ENCODE results near the gene MAPRE2.
"Not testable (repeated sequence)": the region's sequence is repeated elsewhere in the genome, so short reads cannot be mapped to it uniquely, and the experiment has no call there.

Gene MAPRE2

DNA sequence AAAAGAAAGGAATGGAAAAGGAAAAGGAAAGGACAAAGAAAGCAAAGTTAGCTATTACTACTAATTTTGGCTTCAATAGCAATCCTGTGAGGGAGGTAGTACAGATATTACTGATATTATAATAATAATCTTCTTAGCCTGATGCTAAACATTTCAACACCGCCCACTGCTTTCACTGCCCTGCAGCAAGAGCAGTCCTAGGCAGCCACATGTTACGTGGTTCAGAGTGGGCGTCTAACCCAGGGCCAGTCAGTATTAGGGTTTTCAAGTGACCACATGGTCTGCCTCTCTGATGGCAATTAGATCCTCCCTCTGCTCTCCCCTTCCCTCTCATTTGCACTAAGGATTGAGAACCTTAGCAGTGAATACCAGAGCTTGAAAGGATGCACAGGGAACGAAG lies 116.0 kb downstream of the MAPRE2 start:
- DNase-seq: no peak

DNA sequence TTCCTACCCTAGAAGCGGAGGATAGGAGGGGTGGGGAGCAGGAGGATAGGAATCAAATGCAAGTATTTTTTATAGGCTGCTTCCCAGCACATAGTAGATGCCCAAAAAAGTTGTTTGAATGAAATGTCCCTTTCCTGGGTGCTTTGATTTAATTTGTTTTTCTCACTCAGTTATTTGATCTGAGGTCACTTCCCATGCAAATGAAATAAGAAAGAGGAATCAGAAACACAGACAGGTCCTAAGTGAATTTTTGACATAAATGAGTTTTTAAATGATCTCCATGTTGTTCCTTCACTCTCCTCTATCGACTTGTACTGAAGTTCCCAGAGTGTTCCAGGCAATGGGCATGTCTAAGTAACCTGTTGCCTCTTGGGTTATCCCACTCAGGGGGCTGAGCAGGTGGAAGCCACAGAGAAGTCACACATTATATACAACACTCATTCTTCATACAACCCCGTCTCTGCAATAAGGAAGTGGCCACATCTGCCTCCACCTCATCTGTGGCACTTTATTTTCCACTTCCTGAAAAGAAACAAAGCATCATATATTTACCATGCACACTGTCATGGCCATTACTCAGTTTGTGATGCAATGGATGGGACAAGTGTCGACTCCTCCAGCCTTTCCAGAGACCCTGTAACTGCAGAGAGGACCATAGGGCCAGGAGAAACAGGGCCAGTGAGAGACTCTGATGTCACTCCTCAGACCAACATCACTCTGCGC lies 117.7 kb downstream of the MAPRE2 start:
- DNase-seq: peak; percentile 65

DNA sequence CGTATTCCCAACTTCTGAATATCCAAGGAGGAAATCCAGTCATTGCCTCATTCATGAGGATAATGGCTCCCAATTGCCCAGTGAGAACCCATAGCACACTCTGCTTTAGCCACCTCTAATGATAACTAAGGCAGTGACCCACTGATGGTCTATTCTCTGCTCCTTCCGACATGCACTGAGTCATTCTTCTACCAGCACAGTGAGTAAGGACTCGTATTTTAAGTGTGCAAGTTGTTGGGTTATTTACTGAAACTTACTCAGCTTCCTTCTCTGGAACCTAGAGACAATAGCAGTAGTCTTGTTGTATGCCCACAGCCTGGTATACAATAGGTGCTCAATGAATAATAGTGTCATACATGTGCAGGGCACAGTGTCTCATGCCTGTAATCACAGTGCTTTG lies 118.6 kb downstream of the MAPRE2 start:
- DNase-seq: no peak

DNA sequence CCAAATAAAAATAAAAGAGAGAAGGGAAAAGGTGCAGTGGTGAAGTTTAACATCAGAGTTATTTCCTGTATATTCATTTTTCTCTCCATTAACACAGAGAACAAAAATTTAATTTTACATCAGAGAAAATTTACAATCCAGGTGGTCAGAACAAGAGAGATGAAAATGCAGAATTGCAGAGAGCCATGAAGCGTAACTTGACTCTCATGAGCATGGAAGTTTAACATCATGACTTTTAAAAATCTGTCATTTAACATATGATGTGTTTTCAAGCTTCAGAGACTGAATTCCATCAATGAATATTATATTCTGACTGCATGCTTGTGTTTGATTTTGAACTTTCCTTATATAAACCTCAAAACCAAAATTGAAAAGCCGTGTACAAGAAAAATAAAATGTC lies 120.3 kb downstream of the MAPRE2 start:
- no peak for DNase-seq

DNA sequence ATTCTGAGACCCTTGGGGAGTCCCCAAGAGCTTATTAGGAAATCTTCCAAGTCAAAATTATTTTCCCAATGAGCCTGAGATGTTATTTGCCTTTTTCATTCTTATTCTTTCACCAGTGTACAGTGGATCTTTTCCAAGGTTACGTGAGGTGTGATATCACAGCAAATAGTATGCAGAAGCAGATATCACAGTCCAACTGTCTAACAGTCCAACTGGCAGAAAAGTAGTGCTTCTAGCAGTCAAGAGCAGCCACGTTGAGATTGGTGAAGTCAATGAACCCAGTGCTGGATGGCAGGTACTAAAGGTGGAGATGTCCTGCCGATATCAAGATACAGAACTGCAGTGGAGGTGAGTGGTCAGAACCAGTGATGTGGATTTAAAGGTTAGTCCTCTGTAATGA lies 120.7 kb downstream of the MAPRE2 start:
- DNase-seq: no peak

DNA sequence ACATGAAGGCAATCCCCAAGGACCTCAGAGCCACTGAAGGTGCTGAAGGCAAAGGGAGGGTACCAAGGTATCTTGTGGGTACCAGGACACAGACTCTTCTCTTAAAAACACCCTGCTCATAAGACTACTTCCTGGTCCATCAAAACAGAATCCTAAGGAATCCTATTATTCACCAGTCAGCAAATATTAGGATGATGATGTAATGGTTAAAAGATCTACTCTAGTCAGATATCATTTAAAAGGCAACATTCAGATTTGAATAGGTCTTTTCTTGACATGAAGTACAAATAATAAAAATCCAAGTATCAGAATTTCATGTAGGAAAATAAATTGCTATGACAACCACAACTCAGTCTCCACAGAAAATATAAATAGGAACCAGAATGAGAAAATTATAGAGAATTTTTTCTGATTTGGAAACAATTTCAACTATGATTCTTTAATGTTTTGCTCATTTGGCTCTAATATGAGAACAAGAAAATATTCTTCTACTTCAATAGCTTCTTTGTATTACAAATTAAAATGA lies 121.9 kb downstream of the MAPRE2 start:
- no peak for DNase-seq

DNA sequence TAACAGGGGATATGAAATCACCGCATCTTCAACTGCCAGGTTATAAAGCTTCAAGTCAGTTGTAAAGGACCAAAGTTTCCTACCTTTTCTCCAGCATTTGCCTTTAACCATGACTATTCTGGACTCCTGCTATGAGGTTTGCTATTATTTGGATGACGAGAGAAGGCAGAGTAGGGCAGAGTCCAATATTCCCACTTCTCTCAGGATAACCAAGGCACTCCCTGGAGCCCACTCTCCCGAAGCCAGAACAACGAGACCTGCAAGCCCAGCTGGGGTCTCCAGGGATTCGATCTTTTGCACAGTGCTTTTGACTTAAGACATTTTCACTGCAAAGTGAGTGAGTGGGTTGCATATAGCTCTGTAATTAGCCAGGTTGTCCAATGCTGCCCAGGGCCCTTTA lies 122.5 kb downstream of the MAPRE2 start:
- DNase-seq: no peak

DNA sequence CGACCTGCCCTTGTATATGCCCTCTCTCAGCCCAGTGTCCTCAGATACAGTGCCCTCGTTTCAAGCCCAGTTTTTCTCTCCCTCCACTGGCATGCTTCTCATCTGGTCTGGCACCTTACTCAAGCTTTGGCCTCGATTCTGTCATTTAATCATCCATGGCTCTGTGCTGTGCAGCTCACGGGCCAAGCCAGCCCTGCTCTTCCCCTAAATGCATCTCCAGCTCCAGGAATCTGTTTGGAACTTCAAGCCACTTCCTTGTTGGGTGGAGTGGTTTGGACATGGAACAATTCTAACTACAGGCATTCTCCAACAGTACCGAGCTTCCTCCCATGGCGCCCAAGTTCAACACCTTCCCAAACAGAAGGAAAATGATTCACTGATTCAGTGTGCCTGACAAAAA lies 122.9 kb downstream of the MAPRE2 start:
- DNase-seq: no peak

DNA sequence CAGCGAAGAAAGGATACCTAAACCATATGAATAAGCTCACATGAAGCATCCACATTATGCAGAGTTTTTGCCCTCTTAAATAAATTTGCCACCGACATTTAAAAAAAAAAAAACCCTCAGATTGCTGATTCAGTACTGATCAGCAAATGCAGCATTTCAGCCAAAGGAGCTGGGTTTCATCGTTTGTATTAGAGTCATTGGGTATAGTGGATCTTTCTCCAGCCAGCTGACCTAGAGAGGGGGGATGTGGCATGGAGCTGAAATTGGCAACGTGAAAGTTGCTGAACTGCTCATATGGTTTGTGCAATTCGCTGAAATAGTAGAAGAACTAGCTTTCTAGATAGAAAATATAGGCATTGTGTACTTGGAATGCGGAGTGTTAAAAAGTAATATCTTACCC lies 126.1 kb downstream of the MAPRE2 start:
- DNase-seq: no peak

DNA sequence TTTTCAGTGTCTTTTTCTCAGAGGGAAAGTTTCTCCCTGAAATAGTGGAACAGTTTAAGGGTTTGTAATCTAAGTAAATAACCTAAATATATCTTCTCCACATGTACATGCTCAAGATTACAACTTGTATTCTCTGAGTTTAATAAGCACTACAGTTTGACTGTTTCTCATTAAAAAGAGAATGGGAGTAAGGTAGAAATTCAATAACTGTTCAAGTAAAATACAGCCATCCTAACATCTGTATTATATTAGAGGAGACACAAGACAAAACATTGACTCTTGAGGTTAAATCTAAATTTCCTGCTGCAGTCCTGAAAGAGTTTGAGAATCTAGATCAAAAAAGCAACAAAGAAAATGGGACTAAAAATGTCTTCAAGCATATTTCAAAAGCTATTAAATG lies 126.6 kb downstream of the MAPRE2 start:
- DNase-seq: no peak

DNA sequence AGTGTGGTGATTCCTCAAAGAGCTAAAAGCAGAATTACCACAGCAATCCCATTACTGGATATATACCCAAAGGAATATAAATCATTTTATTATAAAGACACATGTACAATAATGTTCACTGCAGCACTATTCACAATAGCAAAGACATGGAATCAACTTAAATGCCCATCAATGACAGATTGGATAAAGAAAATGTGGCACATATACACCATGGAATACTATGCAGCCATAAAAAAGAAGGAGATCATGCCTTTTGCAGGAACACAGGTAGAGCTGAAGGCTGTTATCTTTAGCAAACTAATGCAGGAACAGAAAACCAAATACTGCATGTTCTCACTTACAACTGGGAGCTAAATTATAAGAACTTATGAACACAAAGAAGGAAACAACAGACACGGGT lies 129.1 kb downstream of the MAPRE2 start:
- DNase-seq: not testable (repeated sequence)

DNA sequence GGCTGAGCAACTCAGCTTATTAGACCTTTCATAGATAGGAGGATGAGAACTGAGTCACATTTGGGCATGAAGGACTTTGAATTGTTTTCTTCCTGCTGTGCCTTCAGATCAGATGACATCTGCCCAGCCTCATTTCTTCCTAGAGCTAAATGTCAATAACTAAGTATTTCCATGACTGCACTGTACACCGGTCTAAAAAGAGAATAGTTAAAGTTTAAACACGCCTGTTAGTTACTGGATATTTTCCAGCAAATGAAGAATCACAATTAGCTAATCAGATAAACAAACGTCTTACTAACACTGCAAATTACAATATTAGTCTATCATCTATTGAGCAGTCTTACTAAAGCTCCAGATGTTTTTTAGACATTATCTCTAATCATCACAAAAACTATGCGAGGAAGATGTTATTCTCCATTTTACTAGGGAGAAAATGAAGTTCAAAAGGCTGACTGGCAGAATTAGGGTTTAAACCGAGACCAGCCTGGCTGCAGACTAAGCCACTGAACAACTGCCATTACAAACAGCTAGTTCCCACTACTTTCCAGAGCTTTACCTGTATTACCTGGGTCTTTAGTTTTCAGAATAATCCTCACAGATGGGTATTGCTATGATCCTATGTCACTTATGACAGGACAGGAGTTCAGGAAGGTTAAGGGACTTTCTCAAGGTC lies 130.2 kb downstream of the MAPRE2 start:
- no peak for DNase-seq

DNA sequence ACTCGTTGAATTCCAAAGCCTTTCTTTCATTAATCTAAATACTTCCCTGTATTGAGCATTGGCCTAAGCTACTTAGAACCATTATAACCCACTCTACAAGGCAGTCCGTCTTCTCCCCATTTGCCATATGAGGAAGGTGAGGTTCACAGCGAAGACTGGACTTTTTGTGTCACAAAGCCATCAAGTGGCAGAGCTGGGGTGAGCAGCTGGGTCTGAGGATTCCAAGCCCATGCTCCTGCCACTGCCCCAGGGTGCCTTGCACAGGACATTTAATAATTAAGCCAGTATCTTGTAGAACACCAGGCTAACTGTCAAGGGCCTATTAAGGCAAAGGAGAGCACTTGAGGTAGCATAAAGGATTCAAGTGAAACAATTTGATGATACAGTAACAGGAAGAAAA lies 130.8 kb downstream of the MAPRE2 start:
- no peak for DNase-seq

DNA sequence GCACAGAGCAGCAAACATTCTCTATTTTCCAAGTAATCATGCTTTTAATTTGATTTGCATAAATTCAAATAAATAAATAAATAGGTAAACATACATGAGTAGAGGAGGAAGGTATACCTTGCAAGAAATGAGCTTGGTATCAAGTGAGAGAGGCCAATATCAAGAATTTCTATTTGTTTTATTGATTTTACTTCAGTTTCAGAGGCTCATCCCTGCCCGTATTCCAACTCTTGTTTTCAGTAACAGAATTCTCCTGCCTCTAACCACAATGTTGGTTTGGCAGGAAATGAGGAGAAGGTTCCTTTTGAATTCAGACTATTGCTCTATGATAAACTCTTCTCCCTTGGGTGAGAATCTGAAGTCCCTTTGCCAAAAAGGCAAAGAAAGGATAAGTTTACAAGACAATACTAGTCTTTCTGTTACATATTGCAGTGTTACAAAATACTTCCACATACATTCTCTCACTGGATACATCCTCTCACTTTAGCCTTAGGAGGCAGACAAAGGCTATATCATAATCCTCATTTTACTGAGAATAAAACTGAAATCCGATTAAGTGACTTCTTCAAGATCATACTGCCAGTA lies 131.3 kb downstream of the MAPRE2 start:
- peak; percentile 21 for DNase-seq

DNA sequence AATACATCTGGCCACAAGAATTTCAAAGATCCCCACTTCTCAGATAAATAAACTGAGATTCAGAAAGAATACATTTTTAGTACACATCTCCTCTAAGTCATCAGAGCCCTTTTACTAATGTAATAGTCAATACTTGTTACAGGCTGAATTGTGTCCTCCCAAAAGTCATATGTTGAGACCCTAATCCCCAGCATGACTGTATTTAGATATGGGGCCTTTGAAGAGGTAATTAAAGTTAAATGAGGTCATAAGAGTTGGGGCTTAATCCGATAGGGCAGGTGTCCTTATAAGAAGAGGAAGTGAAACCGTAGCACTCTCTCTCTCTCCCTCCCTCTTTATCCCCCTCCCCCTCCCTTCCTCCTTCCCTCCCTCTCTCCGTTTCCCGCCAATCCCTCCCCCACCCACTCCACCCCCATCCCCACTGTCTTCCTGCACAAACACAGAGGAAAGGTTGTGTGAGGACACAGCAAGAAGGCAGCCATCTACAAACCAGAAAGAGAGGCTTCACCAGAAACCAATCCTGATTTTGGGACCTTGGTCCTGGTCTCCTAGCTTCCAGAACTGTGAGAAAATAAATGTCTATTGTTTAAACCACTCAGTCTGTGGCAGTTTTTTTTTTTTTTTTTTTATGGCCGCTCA lies 133.0 kb downstream of the MAPRE2 start:
- DNase-seq: peak; percentile 93

DNA sequence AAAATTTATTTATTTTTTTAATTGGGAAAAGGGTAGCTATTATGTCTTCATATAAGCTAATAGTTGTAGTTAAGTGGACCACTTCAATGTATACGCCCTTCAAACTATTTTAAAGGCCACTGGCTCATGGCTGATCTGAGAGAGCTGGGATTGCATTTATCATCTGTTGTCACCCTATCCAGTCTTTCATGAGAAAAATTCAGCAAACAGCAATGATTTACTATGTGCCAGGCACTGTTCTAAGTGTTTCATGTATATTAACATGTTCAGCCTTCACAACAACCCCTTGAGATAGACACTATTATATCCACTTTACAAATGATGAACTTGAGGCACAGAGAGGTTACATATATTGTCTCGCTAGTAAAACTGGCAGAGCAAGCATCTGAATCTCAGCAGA lies 133.5 kb downstream of the MAPRE2 start:
- peak; percentile 49 for DNase-seq

DNA sequence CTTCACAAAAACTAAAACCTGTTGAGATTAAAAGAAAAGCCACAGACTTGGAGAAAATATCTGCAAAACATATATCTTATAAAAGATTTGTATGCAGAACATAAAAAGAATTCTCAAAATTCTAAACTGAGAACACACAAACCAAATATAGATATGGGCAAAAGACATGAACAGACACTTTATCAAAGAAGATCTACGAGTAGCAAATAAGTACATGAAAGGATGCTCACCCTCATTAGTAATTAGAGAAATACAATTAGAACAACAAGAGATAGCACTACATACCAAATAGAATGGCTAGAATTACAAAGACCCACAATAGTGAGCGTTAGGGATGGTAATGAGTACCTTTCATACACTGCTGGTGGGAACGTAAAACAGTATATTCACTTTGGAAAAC lies 135.7 kb downstream of the MAPRE2 start:
- DNase-seq: no peak

DNA sequence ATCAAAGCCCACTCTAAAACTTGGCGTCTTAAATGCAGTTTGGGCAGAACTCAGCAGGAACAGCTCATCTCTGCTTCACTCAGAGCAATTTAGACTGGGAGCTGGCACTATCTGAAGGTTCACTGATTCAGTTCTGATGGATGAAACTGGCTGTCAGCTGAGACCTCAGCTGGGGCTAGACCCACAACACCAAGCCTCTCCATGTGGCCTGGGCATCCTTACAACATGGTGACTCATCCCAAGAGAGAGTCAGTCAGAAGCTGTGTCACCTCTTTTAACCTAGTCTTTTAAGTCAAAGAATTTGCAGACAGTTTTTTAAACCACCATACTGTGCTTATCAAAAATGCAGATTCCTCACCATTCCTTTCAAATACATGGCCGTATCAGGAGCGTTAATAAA lies 137.0 kb downstream of the MAPRE2 start:
- DNase-seq: peak; percentile 10

DNA sequence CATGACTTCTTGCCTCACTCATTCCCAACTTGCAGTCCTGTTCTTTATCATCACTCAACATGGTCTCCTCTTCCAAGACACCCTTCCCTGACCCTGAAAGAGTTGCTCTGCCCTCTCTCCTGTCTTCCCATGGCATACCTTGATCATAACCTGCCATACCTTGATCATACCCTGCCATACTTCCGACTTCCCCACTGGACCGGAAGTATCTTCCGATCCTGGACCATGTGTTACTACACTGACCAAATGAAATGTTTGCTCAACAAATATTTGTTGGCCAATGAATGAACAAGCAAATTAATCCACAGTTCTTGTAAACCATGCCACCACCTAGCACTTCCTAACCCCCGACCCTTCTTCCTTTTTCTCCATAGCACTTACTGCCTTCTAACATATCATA lies 138.7 kb downstream of the MAPRE2 start:
- DNase-seq: no peak

DNA sequence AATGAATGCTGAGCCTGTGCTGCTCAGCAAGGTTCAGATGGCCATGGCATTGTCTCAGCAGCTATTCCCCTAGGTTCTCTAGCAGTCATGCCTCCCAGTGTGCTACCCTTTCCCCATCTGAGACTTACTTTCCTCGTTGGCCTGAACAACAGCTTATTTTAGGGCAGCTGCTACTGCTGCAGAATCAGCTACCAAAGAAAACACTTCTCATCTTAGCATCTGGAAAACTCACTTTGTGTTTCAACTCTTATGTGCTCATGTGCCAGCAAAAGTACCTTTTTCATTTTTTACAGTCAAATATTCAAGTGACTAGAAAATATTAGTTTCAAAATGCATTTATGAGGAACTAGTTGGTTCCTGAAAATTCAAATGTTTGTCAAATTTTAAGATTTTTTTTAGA lies 139.2 kb downstream of the MAPRE2 start:
- no peak for DNase-seq

DNA sequence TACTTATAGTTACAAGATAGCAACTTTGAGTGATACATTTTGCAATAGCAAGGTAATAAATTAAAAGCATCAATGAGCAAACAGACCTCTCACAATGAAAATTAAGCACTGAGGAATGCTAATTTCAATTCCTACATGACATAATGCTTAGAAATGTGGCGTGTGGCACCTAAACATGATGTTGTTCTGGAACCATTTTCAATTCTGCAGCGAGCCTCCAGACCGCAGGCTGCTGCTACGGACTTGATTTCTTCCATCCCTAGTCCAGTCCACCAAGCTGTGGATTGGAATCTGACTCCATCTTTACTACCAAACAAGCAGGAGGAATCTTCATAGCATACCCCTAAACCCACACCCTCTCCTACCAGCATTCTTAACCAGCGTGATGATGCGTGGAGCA lies 140.9 kb downstream of the MAPRE2 start:
- DNase-seq: no peak

DNA sequence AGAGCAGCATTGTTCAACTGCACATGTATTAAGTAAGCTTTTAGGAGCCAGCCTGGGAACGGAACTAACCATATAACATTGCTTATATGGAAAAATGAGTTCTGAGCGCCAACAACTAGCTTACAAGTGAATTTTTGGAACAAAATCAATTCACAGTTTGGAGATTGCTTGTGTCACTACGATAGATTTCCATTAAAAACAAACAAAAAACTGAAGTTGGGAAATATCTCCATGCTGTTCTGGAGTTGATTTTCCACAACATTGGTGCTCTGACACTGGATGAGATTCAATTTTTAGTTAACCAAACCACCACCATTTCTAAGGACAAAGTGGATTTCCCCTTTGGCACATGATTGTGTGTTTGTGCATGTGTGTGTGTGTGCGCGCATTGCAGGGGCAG lies 142.7 kb downstream of the MAPRE2 start:
- DNase-seq: no peak

DNA sequence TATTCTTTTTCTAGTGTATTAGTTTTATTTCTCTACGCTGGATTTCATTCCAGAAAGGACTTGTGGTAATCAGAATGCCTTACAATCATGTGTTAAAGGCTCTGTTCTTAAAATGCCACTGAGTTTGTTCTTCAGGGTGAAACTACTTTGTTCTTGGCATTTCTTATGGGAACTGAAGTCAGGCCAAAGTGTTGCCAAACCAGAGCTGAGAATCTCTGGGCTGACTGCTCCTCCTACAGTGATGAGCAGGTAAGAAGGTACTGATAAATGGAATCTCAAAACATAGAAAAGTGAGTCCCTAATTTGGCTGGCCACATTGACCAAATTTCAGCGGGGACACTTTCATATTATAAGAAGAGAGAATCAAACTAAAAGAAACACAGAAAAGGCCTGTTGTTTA lies 144.6 kb downstream of the MAPRE2 start:
- DNase-seq: no peak
